ENCODE measurements around the gene TOMM6.

TOMM6 gene

DNA sequence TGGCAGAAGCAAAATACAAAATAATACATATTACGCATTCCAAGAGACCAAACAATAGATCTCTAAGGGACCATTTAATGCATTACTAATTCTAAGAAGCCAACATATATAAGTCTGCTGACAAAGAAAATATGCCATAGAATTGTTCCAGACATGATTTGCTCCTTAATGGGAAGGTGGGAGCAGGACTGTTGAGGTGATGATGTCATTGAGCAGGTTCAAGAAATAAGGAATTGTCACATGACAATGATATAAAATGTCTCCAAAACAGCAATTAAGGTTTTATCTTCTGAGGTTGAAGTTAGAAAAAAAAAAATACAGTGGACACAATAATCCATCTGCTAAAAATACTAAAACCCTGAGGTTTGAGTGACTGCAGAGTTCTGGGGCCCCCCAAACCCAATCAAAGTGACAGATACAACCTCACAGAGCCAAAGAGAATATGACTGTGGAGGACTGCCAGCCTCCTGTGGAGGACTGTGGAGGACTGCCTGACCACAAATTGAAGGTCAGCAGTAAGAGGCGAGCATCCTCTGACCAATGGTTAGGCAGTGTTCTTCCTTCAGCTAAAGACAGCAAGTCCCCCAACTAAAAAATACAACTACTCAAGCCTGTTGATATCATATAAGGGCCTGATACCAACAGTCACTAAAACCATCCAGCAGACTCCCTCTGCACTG is 39.0 kb downstream of the TOMM6 start:
- DNase-seq: no peak

DNA sequence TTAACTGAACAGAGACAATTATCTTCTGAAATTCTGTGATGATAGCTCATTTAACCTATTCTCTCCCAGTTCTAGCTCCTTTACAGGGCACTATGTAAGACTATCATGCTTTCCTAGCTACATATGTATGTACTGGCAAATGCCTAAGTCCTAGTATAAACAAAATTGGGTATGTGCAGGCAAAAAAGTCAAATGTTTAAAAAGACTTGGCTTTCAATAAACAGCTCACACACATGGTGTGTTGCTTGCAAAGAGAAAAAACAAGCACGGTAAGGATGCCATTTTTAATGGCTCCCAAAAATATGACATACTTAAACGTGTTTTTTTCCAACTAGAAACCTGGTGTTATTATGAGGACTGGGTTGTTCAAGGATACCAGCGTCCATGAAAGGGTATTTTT is 44.8 kb downstream of the TOMM6 start:
- no peak for DNase-seq

DNA sequence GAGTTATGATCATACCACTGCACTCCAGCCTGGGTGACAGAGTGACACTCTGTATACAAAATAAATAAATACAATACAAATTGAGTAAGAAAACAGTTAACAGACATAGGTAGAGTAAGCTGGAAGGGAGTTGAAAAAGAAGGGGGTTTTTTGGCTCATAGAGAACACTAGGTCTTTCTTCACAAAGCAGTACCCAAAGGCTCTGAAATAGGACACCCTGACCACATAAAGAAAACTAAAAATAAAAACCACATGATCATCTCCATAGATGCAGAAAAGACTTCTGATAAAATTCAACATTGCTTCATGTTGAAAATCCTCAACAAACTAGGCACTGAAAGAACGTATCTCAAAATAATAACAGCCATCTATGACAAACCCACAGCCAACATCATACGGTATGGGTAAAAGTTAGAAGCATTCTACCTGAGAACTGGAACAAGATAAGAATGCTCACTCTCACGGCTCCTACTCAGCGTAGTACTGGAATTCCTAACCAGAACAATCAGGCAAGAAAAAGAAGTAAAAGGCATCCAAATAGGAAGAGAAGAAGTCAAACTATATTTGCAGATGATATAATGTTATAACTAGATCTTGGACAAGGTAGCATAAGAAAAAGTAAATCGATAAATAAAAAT is 48.6 kb downstream of the TOMM6 start:
- DNase-seq: no peak

DNA sequence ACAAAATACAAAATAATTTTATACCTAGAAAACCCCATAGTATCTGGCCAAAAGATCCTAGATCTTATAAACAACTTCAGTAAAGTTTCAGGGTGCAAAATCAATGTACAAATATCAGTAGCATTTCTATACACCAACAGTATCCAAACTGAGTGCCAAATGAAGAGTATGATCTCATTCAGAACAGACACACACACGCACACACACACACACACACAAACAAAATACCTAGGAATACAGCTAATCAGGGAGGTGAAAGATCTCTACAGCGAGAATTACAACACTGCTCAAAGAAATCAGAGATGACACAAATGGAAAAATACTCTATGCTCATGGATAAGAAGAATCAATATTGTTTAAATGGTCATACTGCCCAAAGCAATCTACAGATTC is 49.2 kb downstream of the TOMM6 start:
- DNase-seq: no peak

All from activated CD4-positive, alpha-beta T cell treated with anti-CD3 and anti-CD28 coated beads, Interleukin-10, Interleukin-2, amounts not matched to agents 100 ng/mL and 50 ng/mL, durations not matched to agents 16 hours and 8 hours (primary cell).